Measurements from ENCODE around the gene CHST10. TPM values are rescaled to one million over a fixed set of nuclear protein-coding genes. Genes with fewer than 3 reads are reported as not detected.

Gene CHST10
- total RNA-seq, 1 experiment from 2014 or later, result 29.7 TPM

DNA sequence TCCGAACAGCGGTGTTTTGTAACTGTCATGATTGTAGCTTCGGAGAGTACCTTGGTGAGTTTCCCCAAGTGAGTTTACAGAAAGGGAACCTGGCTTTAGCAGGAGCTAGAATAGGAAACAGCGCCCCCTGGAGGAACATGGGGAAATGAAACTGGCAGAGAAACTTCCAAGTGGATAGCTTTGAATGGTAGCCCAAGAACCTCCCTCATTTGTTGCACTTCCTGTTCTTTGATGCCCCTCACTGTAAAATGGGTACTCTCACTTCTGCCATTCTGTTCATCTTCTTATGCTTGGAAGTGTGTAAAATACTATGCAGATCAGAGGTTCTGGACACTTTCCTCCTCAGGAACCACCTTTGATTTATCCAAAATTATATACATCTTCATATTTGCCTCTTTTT is 36.2 kb downstream of the CHST10 start:
- TF ChIP-seq, protein P1, sequence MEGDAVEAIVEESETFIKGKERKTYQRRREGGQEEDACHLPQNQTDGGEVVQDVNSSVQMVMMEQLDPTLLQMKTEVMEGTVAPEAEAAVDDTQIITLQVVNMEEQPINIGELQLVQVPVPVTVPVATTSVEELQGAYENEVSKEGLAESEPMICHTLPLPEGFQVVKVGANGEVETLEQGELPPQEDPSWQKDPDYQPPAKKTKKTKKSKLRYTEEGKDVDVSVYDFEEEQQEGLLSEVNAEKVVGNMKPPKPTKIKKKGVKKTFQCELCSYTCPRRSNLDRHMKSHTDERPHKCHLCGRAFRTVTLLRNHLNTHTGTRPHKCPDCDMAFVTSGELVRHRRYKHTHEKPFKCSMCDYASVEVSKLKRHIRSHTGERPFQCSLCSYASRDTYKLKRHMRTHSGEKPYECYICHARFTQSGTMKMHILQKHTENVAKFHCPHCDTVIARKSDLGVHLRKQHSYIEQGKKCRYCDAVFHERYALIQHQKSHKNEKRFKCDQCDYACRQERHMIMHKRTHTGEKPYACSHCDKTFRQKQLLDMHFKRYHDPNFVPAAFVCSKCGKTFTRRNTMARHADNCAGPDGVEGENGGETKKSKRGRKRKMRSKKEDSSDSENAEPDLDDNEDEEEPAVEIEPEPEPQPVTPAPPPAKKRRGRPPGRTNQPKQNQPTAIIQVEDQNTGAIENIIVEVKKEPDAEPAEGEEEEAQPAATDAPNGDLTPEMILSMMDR (conservative IDR thresholded peaks at IDR 0.05), result peak; percentile 95
- Histone ChIP-seq H3K27ac (ENCODE audit: insufficient read length, low read depth, low read length) (no peak overlapping the region), H3K4me2 (ENCODE audit: insufficient read depth, insufficient read length, low read length) (no peak overlapping the region), H3K4ac (ENCODE audit: low read depth, low read length) (no peak overlapping the region), H3K14ac (ENCODE audit: insufficient read depth, low read length) (no peak overlapping the region), H2BK15ac (ENCODE audit: low read depth, low read length) (no peak overlapping the region), H2BK5ac (ENCODE audit: insufficient read length, low read length) (no peak overlapping the region), H4K20me1 (ENCODE audit: control insufficient read depth, insufficient read depth, insufficient read length) (no peaks in the 10 kb centered on the region), H3K23me2 (ENCODE audit: insufficient read length, low read depth, low read length, poor library complexity, severe bottlenecking) (no peaks in the 10 kb centered on the region), H2BK20ac (ENCODE audit: low read depth, low read length, poor library complexity, severe bottlenecking) (no peak overlapping the region), H2BK120ac (ENCODE audit: low read depth, low read length, poor library complexity, severe bottlenecking) (no peak overlapping the region), H3K23ac (ENCODE audit: insufficient read length, low read depth, low read length) (no peak overlapping the region), H4K91ac (ENCODE audit: insufficient read length, low read depth, low read length) (no peak overlapping the region), H2AFZ (ENCODE audit: low read length) (peak overlapping the region; percentile 74), H4K8ac (replicated peaks; ENCODE audit: insufficient read length, low read depth, low read length) (no peak overlapping the region), H3T11ph (ENCODE audit: low read length) (no peak overlapping the region), H3K9me3 (ENCODE audit: control insufficient read depth, low read depth, low read length) (no peaks in the 10 kb centered on the region), H3K79me1 (ENCODE audit: insufficient read depth, low read depth, low read length, poor library complexity, severe bottlenecking) (no peaks in the 10 kb centered on the region), H3K9ac (ENCODE audit: extremely low read depth, insufficient read length, low read length) (no peak overlapping the region), H4K5ac (ENCODE audit: insufficient read length, low read depth, low read length) (no peak overlapping the region), H3K18ac (ENCODE audit: insufficient read length, low read depth, low read length) (no peak overlapping the region), H3K79me2 (ENCODE audit: insufficient read depth, low read length) (no peaks in the 10 kb centered on the region), H2AK5ac (ENCODE audit: insufficient read length, low read length) (no peak overlapping the region), H3K4me1 (ENCODE audit: insufficient read depth, low read length) (no peaks in the 10 kb centered on the region), H3K56ac (ENCODE audit: insufficient read length, low read depth, low read length) (no peak overlapping the region), H3K27me3 (ENCODE audit: insufficient read depth, low read length) (no peaks in the 10 kb centered on the region), H2BK12ac (ENCODE audit: insufficient read length, low read depth, low read length) (no peak overlapping the region)
- Mint-ChIP-seq H3K4me1 (peaks cover 3 to 6% of the 10 kb centered on the region in 2 experiments; a peak in 2 of 4 replicates), H3K27me3 (ENCODE audit: low read depth) (no peaks in the 10 kb centered on the region; the same call in 1 of the 2 replicates), H3K36me3 (ENCODE audit: insufficient read depth in 1 of 3, low read depth in 3 of 3) (no peaks in the 10 kb centered on the region), H3K4me3 (no peak overlapping the region), H3K27ac (no peak overlapping the region; a peak in 1 of 7 replicates), H3K9me3 (no peaks in the 10 kb centered on the region)
- peak; percentile 86 for DNase-seq
- no CpG with 5 or more reads among the region's 4 CpGs for WGBS (ENCODE audit: extremely low coverage, insufficient read length, low lambda C conversion rate)
